CD4-positive, alpha-beta T cell treated with Interleukin-2 at 100 ng/mL for 4 hours (primary cell): ENCODE data around the gene REXO1.

Experiments
- DNase-seq: peaks from one replicate; pipeline ENCODE4 v3.0.0-alpha.2; 2020; ENCODE audit warnings: low spot score

REXO1 gene

DNA sequence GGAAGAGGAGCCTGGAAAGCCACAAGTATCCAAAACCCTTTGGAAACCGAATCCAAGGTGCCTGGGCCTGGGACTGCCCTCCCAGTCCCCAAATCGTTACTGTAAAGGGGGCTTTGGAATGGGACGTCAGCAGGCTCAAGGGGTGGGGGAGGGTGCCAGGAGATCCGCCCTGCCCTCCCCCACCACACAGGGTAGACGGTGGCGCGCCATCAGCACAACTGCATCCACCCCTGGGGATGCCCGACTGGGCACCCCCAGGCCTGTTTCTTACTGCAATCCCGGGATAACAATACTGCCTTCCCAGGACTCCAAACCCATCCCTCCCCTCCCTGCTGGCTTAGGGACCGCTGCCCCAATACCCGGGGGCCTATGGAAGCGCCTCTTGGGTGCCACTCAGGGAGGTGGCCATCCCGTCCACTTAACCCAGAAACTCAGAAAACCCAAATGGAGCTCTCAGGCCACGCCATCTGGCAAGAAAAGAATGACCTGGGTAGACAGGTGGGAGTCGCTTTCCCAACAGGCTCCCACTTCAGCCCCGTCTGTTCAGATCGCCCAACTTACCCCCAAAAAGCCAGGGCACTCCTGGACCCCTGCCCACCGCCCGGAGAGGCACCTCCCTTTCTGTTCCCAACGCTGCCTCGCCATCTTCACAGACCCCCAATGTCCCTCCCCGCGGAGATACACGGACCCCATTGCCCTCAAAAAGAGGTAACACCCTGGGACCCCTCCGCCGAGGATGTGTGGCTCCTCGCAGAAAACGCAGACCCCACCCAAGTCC lies 12.7 kb upstream of the REXO1 start:
- no peak for DNase-seq

DNA sequence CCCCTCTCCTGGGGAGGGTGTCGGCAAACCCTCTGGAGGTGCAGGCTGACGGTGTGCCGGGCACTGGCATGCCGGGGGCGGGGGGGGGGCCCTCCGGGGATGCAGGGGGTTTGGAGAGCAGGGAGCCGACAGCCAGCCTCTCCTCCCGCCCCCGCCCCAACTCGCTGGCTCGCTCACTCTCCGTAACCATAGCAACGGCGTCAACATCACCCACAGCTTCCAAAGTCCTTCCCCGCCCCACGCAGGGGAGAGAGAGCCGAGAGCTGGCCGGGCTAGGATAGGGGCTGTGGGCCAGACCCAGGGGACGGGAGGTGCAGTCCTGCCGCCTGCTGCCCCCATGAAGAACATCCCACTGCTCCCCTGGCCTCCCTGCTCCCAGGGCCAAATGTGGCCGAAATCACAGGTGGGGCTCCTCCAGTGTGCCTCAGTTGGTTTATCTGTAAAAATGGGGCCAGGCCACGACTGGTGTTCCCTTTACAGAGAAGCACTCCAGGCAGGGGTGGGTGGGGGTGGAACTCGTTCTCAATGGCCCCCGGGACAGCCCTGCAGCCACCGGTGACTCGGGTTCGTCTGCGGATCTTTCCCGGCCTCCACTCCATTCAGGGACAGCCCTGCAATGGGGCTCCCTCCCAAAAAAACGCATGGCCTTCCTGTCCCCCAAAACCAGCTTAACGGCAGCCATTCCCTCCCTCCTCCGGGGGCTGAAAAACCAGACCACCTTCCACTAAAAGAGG lies 11.9 kb upstream of the REXO1 start:
- peak; percentile 76 for DNase-seq

GRCh38 chr19:1859331-1859781 lies 11.1 kb upstream of the REXO1 start:
- DNase-seq, result no peak

DNA sequence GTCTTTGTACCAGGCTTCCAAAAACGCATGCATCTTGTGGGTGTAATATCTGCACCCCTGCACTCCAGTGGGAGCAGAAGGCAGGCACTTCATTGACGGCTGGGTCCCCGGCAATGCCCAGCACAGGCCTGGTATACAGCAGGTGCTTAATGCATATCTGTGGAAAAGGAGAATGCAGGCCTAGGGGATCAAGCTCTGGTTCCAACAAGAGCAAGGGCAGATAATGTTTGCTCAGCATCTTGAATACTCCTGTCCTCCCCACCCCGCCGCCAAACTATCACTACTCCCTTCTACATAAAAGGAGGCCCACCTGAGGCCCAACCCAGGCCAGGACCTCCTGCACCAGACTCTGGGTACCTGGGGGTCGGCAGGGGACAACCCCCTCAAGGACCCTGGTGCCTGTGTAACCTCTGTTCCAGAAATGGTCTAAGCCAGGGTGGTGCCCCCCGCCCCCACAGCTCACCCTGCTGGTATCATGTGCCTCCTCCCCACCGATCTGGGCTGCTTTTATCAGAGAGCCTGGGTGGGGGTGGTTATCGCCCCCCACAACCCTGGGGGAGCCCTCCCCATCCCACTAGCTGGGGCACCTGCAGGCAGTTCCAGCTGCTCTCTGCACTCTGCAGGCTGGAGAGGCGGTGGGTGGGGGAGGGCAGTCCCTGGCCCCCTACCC lies 10.3 kb upstream of the REXO1 start:
- no peak for DNase-seq

GRCh38 chr19:1857648-1858326 lies 9.5 kb upstream of the REXO1 start:
- DNase-seq, result no peak

- no peak for DNase-seq
Observed at GRCh38 chr19:1856698-1857603, 8.7 kb upstream of the REXO1 start.

DNA sequence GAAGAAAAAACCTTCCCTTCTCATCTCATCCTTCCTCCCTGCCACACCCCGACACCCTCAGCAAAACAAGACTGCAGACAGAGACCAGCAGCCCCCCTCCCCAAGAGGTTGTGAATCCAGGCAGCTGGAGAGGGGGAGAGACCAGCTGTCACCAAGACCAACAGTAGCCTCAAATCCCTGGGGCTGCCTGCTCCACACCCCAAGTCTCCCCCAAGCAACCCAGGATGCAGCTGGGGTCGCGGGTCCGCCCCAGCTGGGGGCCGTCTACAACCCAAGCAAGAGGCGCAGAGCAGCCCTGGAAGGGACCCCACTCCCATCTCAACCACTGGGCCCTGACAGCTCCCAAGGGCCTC lies 8.0 kb upstream of the REXO1 start:
- DNase-seq, result no peak

GRCh38 chr19:1855828-1856255 lies 7.6 kb upstream of the REXO1 start:
- no peak for DNase-seq

DNA sequence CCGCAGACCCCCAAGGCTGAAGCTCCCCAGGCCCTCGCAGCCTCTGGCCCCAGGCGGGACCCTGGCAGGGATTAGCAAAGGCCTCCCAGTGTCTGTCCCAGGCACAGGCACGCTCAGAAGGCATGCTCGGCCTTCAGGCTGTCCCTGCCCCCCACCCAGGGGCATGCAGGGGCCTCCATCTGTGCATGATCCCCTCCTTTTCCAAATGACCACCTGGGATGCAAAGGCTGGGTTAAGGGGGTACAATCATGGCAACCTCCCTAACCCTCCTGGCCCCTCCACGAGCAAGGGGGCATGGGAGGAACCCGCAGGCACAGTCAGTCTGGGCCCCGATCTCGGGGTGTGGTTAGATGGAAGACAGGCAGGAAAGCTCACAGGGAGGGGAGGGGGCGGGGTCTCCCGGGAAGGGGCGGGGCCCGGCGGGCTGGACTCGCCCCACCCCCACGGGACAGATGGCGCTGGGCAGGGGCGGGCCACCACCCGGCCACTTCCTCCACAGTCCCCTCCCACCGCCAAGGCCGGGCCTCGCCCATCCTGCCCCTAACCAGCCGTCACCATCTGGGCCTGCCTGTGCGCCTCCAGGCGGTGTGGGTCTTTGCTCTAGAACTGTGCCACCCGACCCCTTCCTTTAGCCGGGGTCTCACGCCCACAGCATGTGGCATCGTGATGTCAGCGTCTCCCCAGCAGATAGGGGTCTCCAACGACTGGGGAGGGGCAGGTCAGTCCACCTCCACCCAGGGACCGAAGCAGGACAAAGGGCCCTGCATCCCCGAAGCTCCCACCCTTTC lies 7.0 kb upstream of the REXO1 start:
- DNase-seq, result peak; percentile 88

DNA sequence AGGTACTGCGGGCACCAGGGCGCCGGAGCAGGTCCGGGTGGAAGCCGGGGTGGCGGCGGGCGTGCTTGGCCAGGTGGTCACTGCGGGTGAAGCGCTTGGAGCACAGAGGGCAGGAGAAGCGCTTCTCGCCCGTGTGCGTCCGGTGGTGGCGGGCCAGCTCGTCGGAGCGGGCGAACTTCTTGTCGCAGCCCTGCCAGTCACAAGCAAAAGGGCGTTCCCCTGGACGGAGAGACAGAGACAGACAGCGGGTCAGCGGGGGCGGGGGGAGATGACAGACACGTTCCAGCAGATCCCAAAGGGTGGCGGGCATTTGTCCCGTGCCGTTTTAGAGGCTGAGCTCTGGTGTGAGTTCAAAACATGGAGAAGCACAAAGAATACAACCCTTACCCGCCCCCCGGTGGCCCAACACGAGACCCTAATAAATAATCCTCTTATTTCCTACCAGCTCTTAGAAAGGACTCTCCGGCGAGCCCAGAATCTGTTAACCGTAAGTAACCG lies 6.3 kb upstream of the REXO1 start:
- DNase-seq, result no peak

DNA sequence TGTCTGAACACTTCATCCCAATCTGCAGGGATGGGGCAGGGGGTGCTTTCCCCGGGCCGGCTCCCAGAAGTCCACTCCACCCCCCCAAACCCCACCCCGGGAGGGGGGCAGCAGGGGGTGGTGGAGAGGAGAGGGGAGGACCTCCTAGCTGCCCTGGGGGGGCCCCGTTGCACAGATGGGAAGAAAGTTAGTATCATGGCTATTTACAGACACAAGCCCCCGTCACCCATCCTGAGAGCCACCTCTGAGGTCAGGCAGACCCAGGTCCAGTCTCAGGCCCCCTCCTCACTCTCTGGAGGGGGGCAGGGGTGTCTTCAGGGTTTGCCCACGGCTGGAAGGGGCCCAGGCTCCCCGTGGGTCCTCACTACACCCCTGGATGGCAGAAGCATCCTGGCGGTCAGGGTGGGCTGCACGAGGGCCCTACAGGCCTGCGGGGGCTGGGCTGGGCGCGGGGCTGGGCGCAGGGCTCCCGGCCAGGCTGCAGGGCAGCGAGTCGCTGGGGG lies 5.8 kb upstream of the REXO1 start:
- no peak for DNase-seq

DNA sequence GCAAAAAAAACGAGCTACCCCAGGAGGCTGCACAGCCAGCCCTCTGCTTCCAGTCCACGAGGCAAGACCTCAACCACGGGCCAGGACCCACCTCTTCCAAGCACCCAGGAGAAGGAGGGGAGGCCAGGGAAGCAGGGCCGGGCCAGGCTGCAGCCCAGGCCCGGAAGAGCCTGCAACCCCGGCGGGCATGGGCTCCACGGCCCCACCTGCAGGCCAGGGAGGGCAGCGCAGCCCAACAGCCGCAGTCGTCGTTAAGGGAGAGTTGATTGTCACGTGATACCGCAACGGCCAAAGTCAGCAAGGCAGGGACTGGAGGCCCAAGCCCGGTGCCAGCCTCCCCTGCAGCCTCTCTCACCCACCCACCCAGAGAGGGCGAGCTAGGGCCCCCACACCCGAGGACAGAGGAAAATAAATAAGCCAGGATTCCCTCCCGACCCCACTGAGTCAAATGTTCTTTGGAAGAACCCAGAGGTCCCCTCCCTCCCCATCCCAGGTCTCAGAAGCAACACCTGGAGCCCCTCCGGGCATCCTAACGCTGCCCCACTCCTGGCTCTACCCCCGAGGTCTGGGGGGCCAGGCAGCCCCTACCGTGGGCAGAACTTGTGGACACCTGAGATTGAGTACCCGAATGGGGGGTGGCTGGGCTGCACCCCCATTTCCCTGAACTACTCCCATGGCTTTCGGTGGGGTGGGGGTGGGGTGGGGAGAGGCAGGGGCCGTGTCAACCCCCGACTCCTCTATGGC lies 5.2 kb upstream of the REXO1 start:
- peak; percentile 79 for DNase-seq

DNA sequence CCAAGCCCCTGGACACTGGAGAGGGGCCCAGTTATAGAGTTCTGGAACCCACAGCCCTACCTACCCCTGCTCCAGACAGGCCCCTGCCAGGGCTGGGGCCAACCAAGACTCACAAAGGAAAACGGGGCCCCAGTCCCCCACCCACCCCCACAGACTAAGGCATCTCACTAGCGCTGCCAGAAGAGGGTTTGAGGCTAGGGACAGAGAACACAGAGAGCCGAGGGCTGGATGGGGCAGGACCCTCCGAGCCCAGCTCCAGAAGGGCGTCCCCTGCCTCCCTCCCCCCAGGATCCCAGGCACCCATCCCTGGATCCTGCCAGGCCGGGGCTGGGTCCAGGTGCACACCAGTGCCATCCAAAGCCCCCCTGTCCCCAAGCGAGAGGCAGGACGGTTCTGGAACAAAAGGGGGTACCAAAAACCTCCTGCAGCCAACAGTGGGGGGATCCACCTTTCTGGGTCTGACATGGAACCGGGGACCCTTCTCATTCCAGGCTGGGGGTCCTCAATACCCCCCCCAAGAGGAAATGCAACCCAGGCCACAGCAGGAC lies 4.4 kb upstream of the REXO1 start:
- DNase-seq, result no peak

DNA sequence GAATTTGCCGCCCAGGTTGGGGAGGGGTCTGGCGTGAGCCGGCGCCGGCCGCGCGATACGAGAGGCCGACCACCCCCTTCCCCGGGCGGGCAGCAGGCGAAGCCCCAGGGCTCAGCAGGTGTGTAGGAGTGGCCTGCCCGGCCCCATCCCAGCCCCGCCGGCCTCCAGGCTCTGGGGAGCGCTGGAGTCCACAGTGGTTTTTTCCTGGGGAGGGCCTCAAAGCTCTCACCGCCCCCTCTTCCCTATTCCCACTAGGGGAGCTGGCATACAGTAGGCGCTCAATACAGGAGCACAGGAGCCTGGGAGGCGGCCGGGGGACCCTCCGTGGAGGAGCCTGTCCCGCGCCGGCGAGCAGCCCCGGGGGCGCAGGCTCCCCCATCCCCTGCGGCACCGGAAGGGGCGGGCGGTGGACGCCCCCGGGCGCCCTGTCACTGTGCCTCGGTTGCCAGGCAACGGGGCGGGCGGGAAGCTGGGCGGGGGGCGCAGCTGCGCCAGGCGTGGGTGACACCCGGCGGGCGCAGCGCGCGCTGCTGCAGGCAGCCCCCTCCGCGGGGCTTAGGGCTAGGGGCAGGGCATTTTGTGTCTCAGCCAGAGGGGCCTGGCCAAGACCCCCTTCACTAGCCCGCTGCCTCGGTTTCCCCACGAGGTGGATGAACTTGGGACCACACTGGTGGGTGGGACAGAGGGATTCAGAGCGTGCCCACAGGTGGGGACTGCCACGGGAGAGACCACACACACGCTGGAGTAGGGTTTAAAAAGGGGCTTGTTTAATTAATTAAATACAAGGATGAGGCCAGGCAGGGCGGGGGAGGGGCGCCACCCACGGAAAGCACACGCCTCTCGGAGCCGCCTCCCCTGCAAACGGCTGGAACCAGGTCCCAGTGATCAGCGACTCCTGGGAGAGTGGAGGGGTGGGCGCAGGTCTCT lies 3.6 kb upstream of the REXO1 start:
- DNase-seq, result peak; percentile 56

GRCh38 chr19:1850809-1851653 lies 2.7 kb upstream of the REXO1 start:
- no peak for DNase-seq

DNA sequence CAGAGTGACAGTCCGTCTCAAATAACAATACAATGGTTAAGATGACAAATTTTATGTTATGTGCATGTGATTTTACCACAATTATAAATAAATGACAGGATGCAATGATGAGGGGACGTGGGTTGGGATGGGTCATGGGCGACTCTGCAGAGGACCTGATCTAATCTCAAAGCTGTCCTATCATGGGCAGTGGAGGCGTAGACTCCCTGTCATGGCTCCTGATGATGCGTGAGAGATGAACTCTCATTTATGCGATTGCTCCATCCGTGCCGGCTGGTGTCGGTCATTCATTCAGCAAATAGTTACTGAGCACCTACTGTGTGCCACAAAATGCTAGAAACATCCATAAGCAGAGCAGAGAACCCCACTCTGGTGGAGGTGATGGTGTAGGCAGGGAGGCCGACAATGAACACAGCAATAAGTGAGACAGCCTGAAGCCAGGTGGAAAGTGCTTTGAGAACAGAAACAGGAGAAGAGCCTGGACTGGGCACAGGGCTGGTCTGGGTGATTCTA lies 1.7 kb upstream of the REXO1 start:
- no peak for DNase-seq

- no peak for DNase-seq
Observed at GRCh38 chr19:1849132-1849474, 820 bp upstream of the REXO1 start.
